CD4-positive, alpha-beta T cell treated with Interleukin-4 for 1 hour (primary cell): ENCODE data around the gene PGAM2.

Experiments used
- DNase-seq, 2 donors: peaks; one replicate each; pipeline ENCODE4 v3.0.0-alpha.2; 2020 to 2022

Gene PGAM2

DNA sequence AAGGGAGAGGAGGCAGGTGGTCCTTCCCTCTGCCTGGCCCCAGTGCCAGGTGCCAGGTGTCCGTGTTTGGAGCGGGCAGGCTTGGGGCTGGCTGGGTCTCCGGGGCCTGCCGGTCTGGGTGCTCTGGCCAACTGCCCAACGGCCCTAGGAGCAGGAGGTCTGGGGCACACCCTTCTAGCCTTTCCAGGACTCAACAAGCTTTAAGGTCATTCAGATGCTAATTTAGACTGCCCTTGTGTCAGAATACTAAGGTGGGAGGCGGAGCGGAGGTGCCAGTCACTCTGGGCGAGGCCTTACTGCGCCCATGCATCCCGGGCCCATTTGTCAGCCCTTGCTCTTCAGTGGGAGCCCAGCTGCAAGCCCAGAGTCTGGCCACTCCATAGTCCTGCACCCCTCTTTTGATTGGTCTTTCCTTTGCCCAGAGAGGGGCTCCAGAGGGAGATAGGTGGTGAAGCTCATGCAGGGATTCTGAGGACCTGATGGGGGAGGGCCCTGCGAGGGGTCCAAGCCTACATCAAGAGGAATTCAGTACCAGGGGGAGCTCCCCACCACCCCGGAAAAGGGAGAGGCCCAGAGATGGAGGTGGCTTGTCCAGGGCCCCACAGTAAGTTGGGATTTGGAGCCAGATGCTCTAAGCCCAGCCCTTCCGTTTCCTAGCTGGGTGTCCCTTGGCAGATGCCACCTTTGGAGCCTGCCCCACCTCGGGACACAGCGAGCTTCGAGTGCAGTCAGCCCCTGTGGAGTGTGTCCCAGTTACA, 1.3 kb downstream of the PGAM2 start:
- DNase-seq = no peak

DNA sequence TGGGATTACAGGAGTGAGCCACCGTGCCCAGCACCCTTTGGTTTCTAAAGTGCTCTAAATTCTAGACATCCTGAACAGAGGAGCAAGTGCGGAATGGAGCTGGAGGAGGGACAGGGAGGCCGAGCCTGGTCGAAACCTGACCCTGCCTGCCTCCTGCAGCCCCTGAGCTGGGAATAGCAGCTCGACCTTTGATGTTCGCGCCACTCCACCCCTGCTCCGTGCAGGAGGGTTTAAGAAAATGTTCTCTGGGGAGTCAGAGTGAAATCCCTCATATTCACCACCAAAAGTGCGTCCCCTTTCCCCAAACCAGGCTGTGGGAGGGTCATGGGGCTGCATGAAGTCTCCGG, 1.8 kb downstream of the PGAM2 start:
- DNase-seq = no peak

DNA sequence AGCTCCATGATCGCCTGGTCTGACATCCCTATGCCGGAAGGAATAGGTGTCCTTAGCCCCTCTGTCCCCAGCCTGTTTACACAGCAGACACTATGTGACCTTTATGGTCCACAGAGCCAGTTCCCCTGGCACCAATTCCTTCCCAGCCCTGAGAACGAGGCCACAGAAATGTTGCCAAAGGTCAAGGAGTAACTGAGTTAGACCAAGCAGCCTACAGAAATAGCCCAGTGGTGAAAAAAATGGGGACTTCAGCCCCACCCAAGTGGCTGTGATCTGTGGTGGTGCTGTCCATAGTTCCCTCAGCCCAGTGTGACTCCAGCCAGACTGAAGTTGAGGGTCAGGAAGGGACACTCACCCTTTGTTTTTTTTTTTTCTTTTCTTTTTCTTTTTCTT, 2.5 kb downstream of the PGAM2 start:
- DNase-seq = no peak

DNA sequence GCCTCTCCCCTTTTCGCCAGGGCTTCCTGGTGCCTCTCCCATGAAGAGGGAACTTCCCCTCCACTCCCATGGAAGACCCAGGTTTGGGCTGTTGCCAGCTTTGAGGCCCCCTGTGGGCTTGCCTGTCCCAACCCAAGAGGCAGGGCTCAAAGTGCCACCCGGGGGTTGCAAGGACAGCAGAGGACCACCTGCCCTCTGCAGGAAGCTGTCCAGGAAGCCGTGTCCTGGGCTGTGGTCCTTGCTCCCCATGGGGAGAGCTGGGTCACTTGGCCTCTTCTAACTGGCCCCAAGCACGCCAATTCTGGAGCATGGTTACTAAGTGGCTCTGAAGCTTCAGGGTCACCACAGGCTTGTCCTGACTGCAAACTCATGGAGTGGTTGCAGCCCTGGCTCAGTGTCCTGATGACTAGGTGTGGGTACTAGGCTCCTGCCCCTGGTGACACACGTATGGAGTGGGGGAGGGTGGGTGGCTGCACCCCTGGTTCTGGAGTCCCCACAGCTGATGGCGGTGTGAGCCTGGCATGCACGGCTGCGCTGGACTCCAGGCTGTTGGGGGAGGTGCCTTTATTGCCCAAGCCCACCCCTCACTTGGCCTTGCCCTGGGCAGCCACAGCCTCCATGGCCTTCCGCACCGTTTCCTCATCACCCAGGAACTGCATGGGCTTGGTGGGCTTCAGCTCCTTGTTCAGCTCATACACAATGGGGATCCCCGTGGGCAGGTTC, 3.0 kb downstream of the PGAM2 start:
- DNase-seq = no peak

DNA sequence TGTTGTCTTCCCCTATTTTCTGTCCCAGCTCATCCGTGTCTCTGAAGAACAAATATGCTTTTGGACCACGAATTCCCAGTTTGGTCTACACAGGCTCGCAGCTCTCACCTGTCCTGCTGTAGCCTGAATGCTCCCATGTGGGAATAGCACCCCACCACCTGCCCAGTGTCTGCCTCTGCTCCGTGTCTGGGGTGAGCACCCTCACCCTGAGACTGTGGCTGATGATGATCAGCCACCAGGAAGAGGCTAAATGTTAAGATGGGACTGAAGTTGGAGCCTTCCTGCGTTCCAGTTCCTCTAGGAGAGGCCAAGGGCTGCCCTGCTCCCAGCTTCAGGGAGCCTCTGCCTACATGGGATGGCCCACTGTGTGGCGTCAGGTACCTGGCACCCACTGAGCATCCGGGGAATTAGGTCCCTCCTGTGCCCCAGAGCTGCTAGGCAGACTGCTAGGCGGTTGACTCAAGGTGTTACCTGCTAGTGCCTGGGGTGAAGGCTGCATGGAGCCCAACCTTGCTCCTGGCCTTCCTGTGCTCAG, 3.7 kb downstream of the PGAM2 start:
- DNase-seq = no peak

DNA sequence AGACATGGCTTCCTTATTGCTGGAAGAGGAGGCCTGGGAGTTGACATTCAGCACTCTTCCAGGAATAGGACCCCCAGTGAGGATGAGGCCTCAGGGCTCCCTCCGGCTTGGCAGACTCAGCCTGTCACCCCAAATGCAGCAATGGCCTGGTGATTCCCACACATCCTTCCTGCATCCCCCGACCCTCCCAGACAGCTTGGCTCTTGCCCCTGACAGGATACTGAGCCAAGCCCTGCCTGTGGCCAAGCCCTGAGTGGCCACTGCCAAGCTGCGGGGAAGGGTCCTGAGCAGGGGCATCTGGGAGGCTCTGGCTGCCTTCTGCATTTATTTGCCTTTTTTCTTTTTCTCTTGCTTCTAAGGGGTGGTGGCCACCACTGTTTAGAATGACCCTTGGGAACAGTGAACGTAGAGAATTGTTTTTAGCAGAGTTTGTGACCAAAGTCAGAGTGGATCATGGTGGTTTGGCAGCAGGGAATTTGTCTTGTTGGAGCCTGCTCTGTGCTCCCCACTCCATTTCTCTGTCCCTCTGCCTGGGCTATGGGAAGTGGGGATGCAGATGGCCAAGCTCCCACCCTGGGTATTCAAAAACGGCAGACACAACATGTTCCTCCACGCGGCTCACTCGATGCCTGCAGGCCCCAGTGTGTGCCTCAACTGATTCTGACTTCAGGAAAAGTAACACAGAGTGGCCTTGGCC, 4.3 kb downstream of the PGAM2 start:
- no peak for DNase-seq

DNA sequence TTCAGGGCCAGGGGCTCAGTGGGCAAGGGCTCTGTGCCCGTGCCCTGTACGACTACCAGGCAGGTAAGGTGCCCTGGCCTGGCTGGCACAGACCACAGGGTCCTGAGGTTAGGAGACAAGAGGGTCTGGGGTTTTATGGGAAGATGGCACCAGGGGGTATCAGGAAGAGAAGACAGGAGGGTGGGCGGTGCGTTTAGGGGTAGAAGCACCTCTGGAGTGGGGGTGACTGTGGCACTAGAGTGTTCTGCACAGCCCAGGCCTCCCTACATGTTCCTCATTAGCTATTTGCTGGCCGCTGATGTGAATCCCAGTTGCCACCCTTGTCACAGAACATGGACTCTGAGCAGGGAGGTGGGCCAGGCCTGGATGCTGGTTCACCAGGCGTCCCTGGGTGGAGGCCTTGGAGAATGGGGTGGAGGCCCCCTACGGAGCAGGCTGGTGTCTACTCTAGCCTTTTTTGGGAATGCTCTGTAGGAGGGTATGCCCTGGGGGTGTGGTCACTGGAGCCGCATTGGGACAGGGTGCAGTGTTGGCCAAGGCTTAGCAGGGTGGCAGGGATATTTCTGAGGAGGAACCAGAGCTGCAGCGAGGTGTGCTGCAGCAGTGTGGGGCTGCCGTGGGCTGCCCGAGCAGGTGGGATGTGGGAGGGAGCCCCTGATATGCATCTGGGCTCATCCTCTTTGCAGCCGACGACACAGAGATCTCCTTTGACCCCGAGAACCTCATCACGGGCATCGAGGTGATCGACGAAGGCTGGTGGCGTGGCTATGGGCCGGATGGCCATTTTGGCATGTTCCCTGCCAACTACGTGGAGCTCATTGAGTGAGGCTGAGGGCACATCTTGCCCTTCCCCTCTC, 5.0 kb downstream of the PGAM2 start:
- no peak for DNase-seq

DNA sequence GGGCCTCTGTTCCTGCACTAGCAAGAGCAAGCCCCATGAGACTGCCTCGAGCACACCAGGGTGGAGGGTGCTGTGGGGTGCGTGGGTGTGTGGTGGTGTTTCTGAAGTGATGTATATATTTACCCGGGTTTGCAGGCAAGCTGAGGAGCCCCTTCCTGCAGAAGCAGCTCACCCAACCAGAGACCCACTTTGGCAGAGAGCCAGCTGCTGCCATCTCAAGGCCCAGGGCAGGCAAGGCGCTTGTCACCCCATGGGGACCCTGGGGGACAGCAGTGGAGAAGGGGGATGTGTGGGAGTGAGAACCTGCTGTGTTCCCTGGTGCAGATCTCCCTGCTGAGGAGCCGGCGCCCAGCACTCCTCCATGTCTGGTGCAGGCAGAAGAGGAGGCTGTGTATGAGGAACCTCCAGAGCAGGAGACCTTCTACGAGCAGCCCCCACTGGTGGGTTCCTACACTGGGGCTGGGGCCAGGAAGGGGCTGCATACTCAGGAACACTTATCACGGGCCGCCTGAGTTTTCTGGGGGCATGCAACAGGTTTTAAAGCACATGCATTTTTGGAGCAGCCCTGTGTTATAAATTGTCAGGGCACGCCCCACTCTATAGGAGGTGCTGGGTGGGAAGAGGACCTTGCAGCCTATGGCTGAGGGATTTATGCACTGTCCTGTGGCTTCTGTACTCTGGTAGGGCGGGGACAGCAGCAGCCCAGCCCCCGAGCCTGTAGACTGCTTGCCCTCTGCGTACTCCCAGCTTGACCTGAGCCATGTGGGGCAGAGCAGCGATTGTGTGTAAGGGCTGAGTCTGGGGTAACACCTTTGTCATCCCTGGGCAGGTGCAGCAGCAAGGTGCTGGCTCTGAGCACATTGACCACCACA, 5.9 kb downstream of the PGAM2 start:
- peak in 1 of 2 donors; percentile 64 for DNase-seq

DNA sequence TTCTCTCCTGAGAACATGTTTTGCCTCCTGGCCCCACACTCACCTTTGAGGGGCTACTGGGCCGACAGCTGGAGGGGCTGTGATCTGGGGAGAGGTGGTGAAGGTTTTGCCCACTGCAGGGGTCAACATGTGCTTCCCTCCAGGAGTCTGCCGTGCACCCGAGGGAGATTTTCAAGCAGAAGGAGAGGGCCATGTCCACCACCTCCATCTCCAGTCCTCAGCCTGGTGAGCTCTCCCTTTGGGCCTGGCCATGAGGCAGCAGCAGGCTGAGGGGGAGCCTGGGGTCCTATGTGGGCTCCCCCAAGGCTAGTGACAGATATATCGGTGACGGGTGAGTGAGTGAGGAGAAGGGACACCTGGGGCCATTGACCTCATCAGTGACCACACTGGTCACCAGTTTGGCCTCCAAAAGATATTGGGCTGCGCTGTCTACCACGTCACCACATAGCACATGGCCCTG, 6.6 kb downstream of the PGAM2 start:
- DNase-seq = no peak

DNA sequence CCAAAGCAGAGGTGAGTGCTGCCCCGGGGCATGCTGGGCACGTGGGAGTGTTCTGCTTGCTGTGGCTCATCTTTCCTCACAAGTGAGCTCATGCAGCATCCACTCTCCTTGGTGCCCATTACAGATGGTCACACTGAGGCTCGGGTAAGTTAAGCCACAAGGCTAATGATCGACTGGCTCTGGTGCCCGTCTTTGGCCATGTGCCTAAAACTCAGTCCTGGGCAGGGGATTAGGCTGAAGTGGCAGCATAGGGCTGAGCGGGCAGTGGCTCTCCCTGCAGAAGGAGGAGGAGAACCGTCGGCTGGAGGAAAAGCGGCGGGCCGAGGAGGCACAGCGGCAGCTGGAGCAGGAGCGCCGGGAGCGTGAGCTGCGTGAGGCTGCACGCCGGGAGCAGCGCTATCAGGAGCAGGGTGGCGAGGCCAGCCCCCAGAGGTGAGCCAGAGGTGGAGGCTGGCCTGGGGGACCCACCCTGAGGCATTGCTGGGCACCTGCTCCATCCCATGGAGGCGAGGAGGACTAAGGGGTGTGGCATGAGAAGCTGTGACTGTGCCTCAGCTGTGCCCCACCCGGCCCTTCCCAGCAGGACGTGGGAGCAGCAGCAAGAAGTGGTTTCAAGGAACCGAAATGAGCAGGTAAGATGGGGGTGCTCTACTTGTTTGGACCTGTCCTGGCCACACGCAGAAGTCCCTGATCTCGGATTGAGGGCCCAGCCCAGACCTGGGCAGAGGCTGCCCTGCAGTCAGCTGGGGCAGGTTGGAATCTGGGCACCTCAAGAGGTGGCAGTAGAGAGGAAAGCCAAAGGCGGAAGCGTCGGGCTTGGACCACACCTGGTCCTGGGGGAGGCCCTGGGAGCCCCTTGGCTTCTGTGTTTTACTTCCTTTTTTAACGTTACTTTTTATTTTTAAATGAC, 7.3 kb downstream of the PGAM2 start:
- peak in 1 of 2 donors; percentile 31 for DNase-seq

DNA sequence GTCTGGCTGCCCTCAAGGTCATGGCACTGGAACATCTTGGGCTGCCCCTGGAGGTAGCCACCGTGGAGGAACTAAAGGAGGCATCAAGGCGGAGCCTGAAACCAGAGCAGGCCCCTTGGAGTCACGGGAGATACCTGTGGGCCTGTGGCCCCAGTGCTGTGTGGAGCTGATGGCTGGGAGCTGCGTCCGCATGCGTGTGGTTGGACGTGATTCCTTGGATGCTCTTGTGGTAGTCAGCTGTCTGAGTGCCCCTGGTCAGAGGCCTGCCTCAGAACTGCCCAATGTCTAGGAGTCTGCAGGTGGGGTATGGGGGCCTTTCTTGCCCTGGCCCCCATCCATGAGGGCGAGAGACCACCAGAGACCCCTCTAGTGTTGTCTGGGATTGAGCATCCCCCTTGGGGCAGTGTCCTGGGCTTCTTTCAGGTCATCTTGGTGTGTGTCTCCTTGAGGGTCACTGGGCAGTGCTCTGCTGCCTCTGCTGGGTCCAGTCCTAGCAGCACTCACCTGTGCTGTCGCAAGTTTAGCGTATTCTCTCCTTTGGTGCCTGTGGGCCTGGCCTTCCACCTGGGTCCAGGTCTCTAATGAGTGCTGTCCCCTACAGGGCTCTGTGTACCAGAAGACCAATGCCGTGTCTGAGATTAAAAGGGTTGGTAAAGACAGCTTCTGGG, 8.1 kb downstream of the PGAM2 start:
- DNase-seq = no peak

DNA sequence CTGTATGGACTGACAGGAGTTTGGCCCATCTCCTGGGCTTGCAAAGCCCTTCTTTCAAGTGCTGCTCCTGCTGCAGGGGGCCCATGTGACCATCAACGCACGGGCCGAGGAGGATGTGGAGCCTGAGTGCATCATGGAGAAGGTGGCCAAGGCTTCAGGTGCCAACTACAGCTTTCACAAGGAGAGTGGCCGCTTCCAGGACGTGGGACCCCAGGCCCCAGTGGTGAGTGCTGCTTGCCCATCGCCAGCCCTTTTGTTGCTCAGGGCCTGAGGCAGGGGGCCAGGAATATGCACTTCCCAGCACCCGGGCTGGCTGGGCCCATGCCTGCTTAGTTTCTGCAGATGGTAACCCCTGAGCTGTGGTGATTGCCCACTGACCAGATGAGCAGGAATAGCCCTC, 8.7 kb downstream of the PGAM2 start:
- DNase-seq = no peak

DNA sequence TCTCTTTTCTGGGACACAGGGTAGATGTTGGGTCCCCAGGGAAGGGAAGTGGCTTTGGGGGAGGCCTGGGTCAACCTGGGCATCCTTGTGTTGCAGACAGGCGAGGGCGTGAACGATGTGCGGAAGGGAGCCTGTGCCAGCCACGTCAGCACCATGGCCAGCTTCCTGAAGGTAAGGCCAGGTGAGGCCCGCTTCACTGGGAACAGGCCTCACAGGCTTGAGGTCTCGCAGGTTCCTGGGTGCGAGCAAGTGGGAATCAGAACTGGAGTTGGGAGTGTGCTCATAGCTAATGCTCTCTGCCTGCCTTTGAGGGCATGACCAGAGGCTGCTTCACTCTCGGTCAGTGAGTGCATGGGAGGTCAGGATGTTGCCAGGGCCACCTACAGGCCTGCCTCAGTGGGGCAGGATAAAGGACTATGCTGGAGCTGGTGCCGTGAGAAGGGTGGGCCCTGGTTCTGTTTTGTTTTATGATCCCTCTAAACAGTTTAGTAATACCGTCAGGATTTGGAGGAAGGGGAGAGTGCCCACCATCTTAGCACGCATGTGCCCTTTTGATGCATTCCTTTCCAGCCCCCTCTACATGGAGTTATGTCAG, 12.5 kb downstream of the PGAM2 start:
- DNase-seq = peak in 1 of 2 donors; percentile 9

DNA sequence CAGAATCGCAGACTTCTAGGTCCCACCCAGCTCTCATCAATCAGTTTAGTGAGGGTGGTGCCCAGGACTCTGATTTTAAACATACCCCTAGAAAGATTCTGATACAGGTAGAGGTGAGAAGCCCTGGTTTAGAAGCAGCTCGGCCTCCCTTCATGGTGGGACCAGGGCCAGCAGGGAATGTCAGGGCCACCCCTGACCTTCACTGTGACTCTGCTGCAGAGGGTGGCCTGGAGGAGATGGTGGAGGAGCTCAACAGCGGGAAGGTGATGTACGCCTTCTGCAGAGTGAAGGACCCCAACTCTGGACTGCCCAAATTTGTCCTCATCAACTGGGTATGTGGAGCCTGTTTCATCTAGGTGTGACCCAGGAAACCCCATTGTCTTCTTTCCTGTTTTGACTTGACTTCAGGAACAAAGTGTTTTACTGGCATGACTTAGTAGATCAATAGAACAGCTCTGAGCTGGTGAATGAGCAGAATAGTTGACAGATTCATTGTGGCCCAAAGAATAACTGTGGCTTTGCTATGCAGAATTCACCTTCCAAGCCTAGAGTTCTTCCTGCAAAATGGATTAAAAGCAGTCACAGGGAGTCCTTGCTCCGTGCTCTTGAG, 13.7 kb downstream of the PGAM2 start:
- no peak for DNase-seq

DNA sequence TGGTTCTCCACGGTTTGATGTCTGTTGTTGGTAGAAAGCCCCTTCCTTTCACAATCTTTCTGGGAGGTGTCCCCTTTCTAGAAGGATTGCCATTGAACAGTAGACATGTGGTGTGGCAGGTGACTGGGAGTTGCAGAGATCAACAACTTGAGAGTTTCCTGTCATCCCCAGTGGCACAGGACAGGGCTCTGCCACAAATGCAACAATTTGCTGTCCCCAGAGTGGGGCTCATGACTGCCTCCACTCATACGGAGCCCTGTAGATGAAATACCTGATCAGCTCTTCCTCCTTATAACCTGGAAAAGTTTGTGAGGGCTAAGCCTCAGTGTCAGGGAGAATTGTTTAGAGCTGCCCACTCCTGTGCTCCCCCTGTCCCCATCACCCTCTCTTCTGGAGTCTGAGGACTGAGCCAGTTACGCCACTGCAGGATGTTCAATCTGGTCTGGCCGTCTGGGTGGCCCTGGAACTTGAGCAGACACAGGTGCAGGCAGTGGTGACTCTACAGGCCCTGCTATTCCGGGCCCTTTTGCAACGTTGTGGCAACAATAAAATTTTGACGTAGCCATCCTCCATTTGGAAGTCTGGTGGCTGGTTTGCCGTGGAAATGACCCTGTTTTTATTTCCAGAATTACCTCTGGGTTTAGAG, 14.3 kb downstream of the PGAM2 start:
- no peak for DNase-seq

DNA sequence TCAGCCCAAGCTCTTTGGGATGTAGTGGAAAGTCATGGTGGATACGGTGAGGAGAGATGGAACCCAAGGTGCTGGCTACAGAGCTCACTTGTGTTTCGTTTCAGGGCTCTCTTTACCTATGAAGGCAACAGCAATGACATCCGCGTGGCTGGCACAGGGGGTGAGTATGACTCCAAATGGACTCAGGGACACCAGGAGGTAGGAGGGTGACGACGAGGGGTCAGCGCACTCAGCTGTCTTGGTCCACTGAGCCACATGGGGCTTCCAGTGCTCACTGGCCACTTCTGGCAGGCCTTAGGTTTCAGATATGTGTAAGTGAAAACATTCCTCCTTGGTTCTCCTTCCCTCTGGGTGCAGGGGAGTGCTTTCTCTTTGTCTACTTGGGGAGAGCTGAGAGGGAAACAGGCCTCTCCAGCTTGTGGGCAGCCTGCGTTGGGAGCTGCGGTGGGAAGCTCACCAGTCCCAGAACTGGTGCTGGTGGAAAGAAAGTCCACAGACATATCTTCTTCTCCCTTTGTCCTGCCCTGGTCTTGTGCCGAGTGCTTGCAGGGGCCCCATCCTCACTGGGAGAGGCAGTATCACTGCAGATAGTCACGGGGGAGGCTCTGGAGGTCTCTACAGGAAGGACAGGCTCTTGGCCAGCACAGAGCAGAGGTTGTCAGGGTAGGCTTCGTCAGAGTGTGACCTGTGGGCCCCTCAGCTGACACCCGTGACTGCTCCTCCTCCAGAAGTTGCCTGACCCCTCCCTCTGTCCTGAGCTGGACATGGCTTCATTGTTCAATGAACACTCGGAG, 15.0 kb downstream of the PGAM2 start:
- DNase-seq = no peak

DNA sequence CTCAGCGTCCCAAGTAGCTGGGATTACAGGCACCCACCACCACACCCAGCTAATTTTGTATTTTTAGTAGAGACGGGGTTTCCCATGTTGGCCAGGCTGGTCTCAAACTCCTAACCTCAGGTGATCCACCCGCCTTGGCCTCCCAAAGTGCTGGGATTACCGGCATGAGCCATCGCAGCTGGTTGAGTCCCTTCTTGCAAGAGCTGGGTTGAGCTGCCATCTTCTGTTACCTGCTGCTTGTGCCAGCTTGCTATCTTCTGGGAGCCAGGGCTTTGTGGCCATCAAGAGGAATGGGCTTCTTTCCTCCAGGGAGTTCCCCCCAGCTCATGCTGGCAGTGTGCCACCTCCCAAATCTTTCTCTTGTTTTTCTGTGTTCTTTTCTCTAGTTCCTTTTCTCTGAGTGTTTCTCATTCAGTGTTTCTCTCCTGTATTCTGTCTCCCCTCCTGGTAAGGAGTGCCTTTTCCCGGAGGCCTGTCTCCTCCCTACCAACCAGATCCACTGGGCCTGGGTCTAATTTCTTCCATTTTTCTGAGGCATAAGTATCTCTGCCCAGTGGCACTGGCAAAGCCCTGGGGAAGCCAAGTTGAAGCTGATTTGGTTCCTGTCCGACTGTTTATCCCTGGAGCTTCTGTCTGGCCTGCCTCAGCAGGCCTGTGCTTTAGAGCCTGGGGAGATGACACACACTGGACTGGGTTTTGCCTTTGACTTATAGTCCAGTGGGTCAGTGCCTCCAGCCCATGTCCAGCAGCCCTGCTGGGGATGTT, 17.2 kb downstream of the PGAM2 start:
- DNase-seq = no peak
